ENCODE results near the gene OTX1. TPM values are rescaled to one million over a fixed set of nuclear protein-coding genes. Genes with fewer than 3 reads are reported as not detected.

OTX1 gene
- total and polyA plus RNA-seq, 2 experiments from 2014 or later, result 0.66 TPM; not detected in 1

DNA sequence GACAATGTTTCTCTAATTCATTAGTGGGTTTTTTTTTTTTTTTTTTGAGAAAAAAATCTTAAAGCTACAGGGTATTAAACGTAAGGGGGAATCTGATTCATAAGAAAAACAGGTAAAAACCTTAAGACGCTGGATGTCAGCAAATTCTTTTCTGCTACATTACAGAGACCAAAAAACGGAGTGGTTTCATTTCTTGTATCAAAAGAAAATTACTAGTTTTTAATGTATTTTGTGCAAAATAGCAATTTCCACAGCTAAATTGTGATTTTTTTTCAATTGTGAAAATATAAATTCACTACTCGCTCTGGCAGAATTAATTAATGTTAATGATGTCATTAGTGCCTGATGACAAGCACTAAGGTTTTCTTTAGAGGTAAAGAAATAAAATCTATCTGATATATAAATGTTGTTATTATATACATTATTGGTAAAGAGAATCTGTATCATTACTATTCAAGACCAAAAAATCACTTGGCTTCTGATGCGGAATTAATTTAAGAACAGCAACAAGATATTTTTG is 9.9 kb downstream of the OTX1 start:
- no peak overlapping the region for H3K27ac ChIP-seq
- peaks cover 98% of the 10 kb centered on the region for H3K27me3 ChIP-seq
- no peak for DNase-seq (ENCODE audit: low read depth in 1 of 2, low spot score in 1 of 2)
- H3K4me1 ChIP-seq (ENCODE audit: low read depth), result no peaks in the 10 kb centered on the region
- no peaks in the 10 kb centered on the region for H3K36me3 ChIP-seq
- no peaks in the 10 kb centered on the region for H3K9me3 ChIP-seq (ENCODE audit: low read depth)
- H3K4me3 ChIP-seq, result no peak overlapping the region
- TF ChIP-seq, protein P1, sequence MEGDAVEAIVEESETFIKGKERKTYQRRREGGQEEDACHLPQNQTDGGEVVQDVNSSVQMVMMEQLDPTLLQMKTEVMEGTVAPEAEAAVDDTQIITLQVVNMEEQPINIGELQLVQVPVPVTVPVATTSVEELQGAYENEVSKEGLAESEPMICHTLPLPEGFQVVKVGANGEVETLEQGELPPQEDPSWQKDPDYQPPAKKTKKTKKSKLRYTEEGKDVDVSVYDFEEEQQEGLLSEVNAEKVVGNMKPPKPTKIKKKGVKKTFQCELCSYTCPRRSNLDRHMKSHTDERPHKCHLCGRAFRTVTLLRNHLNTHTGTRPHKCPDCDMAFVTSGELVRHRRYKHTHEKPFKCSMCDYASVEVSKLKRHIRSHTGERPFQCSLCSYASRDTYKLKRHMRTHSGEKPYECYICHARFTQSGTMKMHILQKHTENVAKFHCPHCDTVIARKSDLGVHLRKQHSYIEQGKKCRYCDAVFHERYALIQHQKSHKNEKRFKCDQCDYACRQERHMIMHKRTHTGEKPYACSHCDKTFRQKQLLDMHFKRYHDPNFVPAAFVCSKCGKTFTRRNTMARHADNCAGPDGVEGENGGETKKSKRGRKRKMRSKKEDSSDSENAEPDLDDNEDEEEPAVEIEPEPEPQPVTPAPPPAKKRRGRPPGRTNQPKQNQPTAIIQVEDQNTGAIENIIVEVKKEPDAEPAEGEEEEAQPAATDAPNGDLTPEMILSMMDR (IDR thresholded peaks at IDR 0.05; ENCODE audit: low read depth, low read length), result no peak

DNA sequence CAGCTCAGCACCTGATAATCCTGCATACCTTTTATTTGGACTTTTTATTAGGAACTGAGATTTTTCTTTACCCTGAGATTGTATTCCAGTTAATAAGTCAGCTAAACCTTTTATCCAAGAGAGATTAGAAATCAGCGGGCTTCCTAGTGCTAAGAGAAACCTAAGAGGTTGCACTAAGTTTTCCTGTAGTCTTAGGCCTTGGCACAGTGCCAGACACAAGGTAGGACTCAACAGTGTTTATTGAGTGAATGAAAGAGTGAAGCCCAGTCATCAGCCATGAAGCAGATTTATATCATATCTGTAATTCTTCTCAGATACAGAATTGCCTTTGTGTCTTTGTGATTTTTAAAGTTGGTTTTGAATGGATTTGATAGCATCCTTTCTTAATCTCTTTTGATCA is 13.6 kb downstream of the OTX1 start:
- Histone ChIP-seq H3K36me3 (no peaks in the 10 kb centered on the region), H3K27ac (no peak overlapping the region), H3K27me3 (peaks cover 82% of the 10 kb centered on the region), H3K4me3 (no peak overlapping the region), H3K4me1 (ENCODE audit: low read depth) (no peaks in the 10 kb centered on the region), H3K9me3 (ENCODE audit: low read depth) (no peaks in the 10 kb centered on the region)
- TF ChIP-seq, protein P1 (IDR thresholded peaks at IDR 0.05; ENCODE audit: low read depth, low read length), result no peak
- DNase-seq (ENCODE audit: low read depth in 1 of 2, low spot score in 1 of 2), result no peak

DNA sequence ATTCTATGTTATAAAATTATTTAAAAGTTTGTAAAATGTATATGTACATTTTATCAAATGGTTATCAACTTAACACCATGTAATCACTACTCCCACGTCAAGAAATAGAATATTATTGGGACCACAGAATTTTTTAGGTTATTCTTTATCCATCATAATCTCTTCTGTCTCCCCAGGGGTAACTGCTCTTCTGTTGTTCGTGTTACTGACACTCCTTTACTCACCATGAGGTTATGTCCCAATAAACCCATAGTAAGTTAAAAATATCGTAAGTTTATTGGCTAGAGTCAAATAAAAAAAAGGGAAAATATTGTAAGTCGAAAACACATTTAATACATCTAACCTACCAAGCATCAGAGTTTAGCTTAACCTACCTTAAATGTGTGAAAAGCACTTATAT is 14.0 kb downstream of the OTX1 start:
- Histone ChIP-seq H3K27me3 (peaks cover 81% of the 10 kb centered on the region), H3K4me1 (ENCODE audit: low read depth) (no peaks in the 10 kb centered on the region), H3K4me3 (no peak overlapping the region), H3K27ac (no peak overlapping the region), H3K9me3 (ENCODE audit: low read depth) (no peaks in the 10 kb centered on the region), H3K36me3 (no peaks in the 10 kb centered on the region)
- TF ChIP-seq, protein P1 (IDR thresholded peaks at IDR 0.05; ENCODE audit: low read depth, low read length), result no peak
- DNase-seq (ENCODE audit: low read depth in 1 of 2, low spot score in 1 of 2), result no peak

DNA sequence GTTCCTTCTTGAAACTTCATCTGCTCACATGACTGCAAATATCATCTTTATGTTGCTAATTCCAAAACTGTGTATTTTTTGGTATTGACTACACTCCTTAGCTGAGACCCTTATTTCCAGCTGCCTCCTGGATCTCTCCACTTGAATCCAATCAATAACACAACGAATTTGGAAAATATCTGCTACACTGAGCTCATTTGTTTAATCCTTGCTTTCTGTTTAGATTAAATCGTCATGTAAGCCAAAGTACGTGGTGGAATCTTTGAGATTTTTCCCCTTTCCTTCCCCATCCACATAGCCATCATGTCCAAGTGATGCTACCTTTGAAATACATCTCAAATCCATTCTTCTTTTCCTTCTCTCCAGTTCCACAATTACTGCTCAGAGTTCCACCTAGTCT is 15.6 kb downstream of the OTX1 start:
- H3K9me3 ChIP-seq (ENCODE audit: low read depth), result no peaks in the 10 kb centered on the region
- no peak for DNase-seq (ENCODE audit: low read depth in 1 of 2, low spot score in 1 of 2)
- no peaks in the 10 kb centered on the region for H3K4me1 ChIP-seq (ENCODE audit: low read depth)
- peaks cover 65% of the 10 kb centered on the region for H3K27me3 ChIP-seq
- H3K4me3 ChIP-seq, result no peak overlapping the region
- H3K36me3 ChIP-seq, result no peaks in the 10 kb centered on the region
- H3K27ac ChIP-seq, result no peak overlapping the region
- TF ChIP-seq, protein P1 (IDR thresholded peaks at IDR 0.05; ENCODE audit: low read depth, low read length), result no peak

DNA sequence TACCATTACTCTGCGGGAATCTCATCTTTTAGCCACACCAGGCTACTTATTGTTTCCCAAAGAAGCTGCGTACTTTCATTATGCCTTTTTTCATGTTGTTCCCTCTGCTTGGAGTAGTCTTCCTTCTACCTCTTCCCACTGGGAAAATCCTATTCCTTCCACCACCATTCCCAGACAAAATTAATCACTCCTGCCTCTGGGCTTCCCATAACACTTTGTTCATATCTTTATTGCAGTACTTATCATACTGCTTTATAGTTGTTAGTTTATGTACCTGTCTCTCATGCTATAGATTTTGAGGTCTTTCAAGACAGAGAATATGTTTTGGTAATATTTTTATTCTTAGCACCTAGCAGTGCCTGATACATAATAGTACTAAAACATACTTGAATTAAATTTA is 16.2 kb downstream of the OTX1 start:
- Histone ChIP-seq H3K9me3 (ENCODE audit: low read depth) (no peaks in the 10 kb centered on the region), H3K36me3 (no peaks in the 10 kb centered on the region), H3K4me3 (no peak overlapping the region), H3K27ac (no peak overlapping the region), H3K27me3 (peaks cover 59% of the 10 kb centered on the region), H3K4me1 (ENCODE audit: low read depth) (no peaks in the 10 kb centered on the region)
- TF ChIP-seq, protein P1 (IDR thresholded peaks at IDR 0.05; ENCODE audit: low read depth, low read length), result no peak
- DNase-seq (ENCODE audit: low read depth in 1 of 2, low spot score in 1 of 2), result no peak

DNA sequence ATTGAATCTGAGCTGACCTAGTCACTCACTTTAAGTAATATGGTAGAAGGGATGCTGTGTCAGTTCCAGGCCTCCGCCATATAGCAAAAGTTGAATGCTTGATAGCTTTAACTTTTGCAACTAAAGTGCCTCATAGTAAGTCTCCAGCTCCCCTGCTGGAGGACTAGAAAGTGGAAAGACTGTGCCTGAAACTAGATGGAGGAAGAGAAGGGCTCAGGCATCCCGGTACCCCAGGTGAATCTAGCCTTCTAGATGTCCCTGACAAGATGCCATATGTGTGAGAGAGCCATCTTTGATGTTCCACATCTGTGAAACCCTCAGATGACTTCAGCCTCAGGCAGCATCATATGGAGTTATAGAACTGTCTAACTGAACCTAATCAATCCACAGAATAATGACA is 21.0 kb downstream of the OTX1 start:
- TF ChIP-seq, protein P1 (IDR thresholded peaks at IDR 0.05; ENCODE audit: low read depth, low read length), result no peak

More for the DNA sequence above, 21.0 kb downstream of the OTX1 start:
- Histone ChIP-seq H3K4me3 (no peak overlapping the region), H3K36me3 (no peaks in the 10 kb centered on the region), H3K9me3 (ENCODE audit: low read depth) (no peaks in the 10 kb centered on the region), H3K27ac (no peak overlapping the region), H3K27me3 (peaks cover 14% of the 10 kb centered on the region), H3K4me1 (ENCODE audit: low read depth) (no peaks in the 10 kb centered on the region)
- DNase-seq (ENCODE audit: low read depth in 1 of 2, low spot score in 1 of 2), result no peak
